ENCODE data around the gene SETD9.

- TF ChIP-seq POLR2AphosphoS5 (IDR thresholded peaks at IDR 0.05; ENCODE audit: control insufficient read depth, insufficient read depth, low read depth, low read length) (no peak), HES1 (IDR thresholded peaks at IDR 0.05; ENCODE audit: low read depth) (no peak), FOXP1 (CRISPR knock-in tag; IDR thresholded peaks at IDR 0.05) (no peak), SREBF2 (CRISPR knock-in tag; IDR thresholded peaks at IDR 0.05) (no peak), CTCF (IDR thresholded peaks at IDR 0.05 in 2 of 3, conservative IDR thresholded peaks at IDR 0.05 in 1 of 3; ENCODE audit: insufficient read depth in 2 of 3, low read depth in 1 of 3, low read length in 3 of 3) (no peak), GABPB2 (CRISPR knock-in tag; conservative IDR thresholded peaks at IDR 0.05) (no peak), ZEB2 (IDR thresholded peaks at IDR 0.05) (no peak), JUN (IDR thresholded peaks at IDR 0.05; ENCODE audit: borderline replicate concordance, low read depth, low read length) (no peak), JUN (CRISPR knock-in tag; IDR thresholded peaks at IDR 0.05; ENCODE audit: borderline replicate concordance) (no peak)
Measured at GRCh38 chr5:56861893-56862485, 47.4 kb upstream of the SETD9 start.

All from K562 (cell line).